ENCODE data around the gene RESF1.

DNA sequence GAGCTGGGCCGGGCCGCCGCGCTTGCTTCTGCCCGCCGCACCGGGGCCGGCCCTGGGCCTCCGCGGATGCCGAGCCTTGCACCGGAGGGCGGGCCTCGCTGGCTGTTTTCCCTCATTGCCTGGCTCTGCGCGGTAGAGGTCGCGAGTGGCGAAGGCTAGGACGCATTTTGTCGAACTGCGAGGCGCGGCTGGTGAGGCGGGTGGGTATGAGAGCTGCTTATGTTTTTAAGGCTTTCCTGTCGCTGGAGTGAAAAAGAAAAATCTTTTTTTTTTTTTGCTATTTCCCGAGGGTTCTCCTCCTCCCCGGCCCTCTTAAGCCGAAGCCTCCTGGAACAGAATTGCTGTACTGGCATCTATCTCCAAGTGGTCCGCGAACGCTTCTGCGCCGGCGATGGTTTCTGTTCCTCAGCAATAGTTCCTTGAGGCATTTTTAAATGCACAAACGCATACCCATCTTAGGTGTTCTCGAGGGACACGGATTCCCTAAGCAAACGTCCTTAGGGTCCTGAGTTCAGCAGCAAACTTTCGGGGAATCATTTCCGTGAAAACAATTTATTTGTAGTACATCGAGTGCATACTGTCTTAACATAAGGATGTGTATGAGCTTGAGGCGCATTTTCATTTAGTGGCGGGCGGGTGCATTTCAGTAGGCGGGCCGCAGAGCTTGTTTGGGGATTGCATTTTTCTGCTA is 631 bp downstream of the RESF1 start:
- TF ChIP-seq CTCF (IDR thresholded peaks at IDR 0.05 in 4 of 5, conservative IDR thresholded peaks at IDR 0.05 in 1 of 5) (no peak), POLR2A (IDR thresholded peaks at IDR 0.05) (no peak)
